Activated B cell treated with CpG ODN at 0.5 μM for 24 hours (primary cell): ENCODE results near the gene RLF. TPM values are rescaled to one million over a fixed set of nuclear protein-coding genes. Genes with fewer than 3 reads are reported as not detected.

Experiments used
- ATAC-seq: fragments of 200-7000 bp; cut with Tn5 transposase; one replicate; pipeline ENCODE4 v1.10.0; 2021; ENCODE audit warnings: low read depth, mild to moderate bottlenecking, moderate library complexity
- CTCF ChIA-PET: fragments of 350-600 bp; sonication (Branson Sonifier 250); formaldehyde crosslinking; loops from one replicate; lab custom pipeline; 2021; ENCODE audit warnings: antibody characterized with exemption; lab: Charles Lee
- POLR2A ChIA-PET: fragments of 350-600 bp; sonication (Branson Sonifier 250); formaldehyde crosslinking; loops from one replicate; lab custom pipeline; 2021; ENCODE audit warnings: antibody characterized with exemption; lab: Charles Lee
- DNase-seq: peaks from one replicate; pipeline ENCODE4 v3.0.0; 2022
- H3K27ac Mint-ChIP-seq: one replicate; pipeline ENCODE4 v1.8.0; 2020; ENCODE audit warnings: mixed read lengths
- H3K27me3 Mint-ChIP-seq: one replicate; pipeline ENCODE4 v1.8.0; 2021; ENCODE audit warnings: mixed read lengths
- H3K36me3 Mint-ChIP-seq: one replicate; pipeline ENCODE4 v1.8.0; 2021; ENCODE audit warnings: low read depth, mixed read lengths
- H3K4me1 Mint-ChIP-seq: one replicate; pipeline ENCODE4 v1.8.0; 2021; ENCODE audit warnings: mixed read lengths
- H3K4me3 Mint-ChIP-seq: one replicate; pipeline ENCODE4 v1.8.0; 2020; ENCODE audit warnings: mild to moderate bottlenecking, mixed read lengths
- H3K9me3 Mint-ChIP-seq: one replicate; pipeline ENCODE4 v1.8.0; 2020; ENCODE audit warnings: mixed read lengths
- intact Hi-C: fragments of 100-400 bp; cut with micrococcal nuclease; formaldehyde crosslinking; loops from one replicate; pipeline ENCODE4 v1.15.1; 2024
- total RNA-seq: library from RNA; stranded (reverse); gene quantifications from 2 replicates; pipeline ENCODE4 v1.2.3, GENCODE V29; 2022
- TF ChIP-seq, protein P1 (sequence below): fragments of 200-600 bp; IDR thresholded peaks from one replicate; pipeline ENCODE4 v1.8.0; 2022; ENCODE audit warnings: antibody characterized with exemption, mild to moderate bottlenecking

The RLF gene
- total RNA-seq, 1 donor from 2014 or later = 19.2 TPM

GRCh38 chr1:40155135-40155534 lies 6.1 kb upstream of the RLF start:
- Mint-ChIP-seq H3K27ac (no peak overlapping the region), H3K4me1 (peaks cover 27% of the 10 kb centered on the region), H3K36me3 (no peaks in the 10 kb centered on the region), H3K4me3 (no peak overlapping the region), H3K27me3 (no peaks in the 10 kb centered on the region), H3K9me3 (no peaks in the 10 kb centered on the region)
- ChIA-PET POLR2A (interaction anchor here (0.8 kb wide), 1 partner anchor 218 kb away, joined by 3 read pairs; the partner anchor contains the start of gene SMAP2), CTCF (interaction anchor here (0.9 to 8.5 kb wide), 7 partner anchors 28 to 282 kb away, joined by 3 to 151 read pairs (median 3); partner anchors contain the start of genes COL9A2 and SMAP2)
- TF ChIP-seq, protein P1, sequence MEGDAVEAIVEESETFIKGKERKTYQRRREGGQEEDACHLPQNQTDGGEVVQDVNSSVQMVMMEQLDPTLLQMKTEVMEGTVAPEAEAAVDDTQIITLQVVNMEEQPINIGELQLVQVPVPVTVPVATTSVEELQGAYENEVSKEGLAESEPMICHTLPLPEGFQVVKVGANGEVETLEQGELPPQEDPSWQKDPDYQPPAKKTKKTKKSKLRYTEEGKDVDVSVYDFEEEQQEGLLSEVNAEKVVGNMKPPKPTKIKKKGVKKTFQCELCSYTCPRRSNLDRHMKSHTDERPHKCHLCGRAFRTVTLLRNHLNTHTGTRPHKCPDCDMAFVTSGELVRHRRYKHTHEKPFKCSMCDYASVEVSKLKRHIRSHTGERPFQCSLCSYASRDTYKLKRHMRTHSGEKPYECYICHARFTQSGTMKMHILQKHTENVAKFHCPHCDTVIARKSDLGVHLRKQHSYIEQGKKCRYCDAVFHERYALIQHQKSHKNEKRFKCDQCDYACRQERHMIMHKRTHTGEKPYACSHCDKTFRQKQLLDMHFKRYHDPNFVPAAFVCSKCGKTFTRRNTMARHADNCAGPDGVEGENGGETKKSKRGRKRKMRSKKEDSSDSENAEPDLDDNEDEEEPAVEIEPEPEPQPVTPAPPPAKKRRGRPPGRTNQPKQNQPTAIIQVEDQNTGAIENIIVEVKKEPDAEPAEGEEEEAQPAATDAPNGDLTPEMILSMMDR = no peak
- intact Hi-C loops = no loop called here
- no peak for DNase-seq
- ATAC-seq = no peak

GRCh38 chr1:40155910-40156309 lies 5.3 kb upstream of the RLF start:
- ATAC-seq = no peak
- TF ChIP-seq, protein P1 = no peak
- Mint-ChIP-seq H3K4me1 (peaks cover 32% of the 10 kb centered on the region), H3K27me3 (no peaks in the 10 kb centered on the region), H3K36me3 (no peaks in the 10 kb centered on the region), H3K9me3 (no peaks in the 10 kb centered on the region), H3K4me3 (no peak overlapping the region), H3K27ac (no peak overlapping the region)
- ChIA-PET POLR2A (interaction anchor here (0.9 kb wide), 1 partner anchor 225 kb away, joined by 3 read pairs; no protein-coding TSS in a partner anchor), CTCF (interaction anchor here (1.0 to 8.5 kb wide), 3 partner anchors 48 to 281 kb away, joined by 3 to 151 read pairs (median 3); no protein-coding TSS in a partner anchor)
- DNase-seq = no peak
- intact Hi-C loops = no loop called here

DNA sequence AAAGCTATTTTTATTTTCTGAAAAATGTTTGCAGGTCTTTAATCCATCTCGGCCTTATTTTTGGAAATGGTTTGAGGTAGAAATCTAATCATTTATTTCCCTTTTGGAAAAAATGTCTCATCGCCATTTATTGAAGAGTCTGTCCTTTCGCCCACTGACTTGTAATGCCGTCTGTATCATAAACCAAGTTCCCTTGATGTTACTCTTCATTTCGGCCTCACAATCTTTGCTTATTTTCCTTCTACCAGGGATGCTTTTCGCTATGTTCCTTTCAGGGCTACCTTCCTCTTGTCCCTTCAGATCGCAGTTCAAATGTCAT lies 422 bp upstream of the RLF start:
- Mint-ChIP-seq H3K27ac (no peak overlapping the region), H3K36me3 (peaks cover 4% of the 10 kb centered on the region), H3K4me3 (no peak overlapping the region), H3K9me3 (no peaks in the 10 kb centered on the region), H3K4me1 (peaks cover 17% of the 10 kb centered on the region), H3K27me3 (no peaks in the 10 kb centered on the region)
- TF ChIP-seq, protein P1 = no peak
- no peak for ATAC-seq
- CTCF ChIA-PET = interaction anchor here (1.1 to 2.7 kb wide), 3 partner anchors 23 to 244 kb away, joined by 3 to 13 read pairs (median 5); no protein-coding TSS in a partner anchor
- no peak for DNase-seq
- POLR2A ChIA-PET = interaction anchor here (0.5 to 3.0 kb wide), 10 partner anchors 9 to 303 kb away, joined by 3 to 12 read pairs (median 4); partner anchors contain the start of gene SMAP2
- intact Hi-C loops = loop anchor here (1.0 to 5.0 kb wide), 4 partner anchors 7 to 507 kb away; partner anchors contain the start of genes RIMS3 and ZMPSTE24

- ATAC-seq (no peak), DNase-seq (no peak)
- TF ChIP-seq, protein P1 = no peak
- POLR2A ChIA-PET = interaction anchor here (0.6 to 3.0 kb wide), 15 partner anchors 8 to 537 kb away, joined by 3 to 12 read pairs (median 5); partner anchors contain the start of genes SMAP2 and ZMPSTE24
- H3K9me3 Mint-ChIP-seq = no peaks in the 10 kb centered on the region
- H3K4me1 Mint-ChIP-seq = peaks cover 26% of the 10 kb centered on the region
- H3K4me3 Mint-ChIP-seq = no peak overlapping the region
- no peaks in the 10 kb centered on the region for H3K27me3 Mint-ChIP-seq
- CTCF ChIA-PET = interaction anchor here (1.1 to 2.7 kb wide), 5 partner anchors 9 to 243 kb away, joined by 3 to 13 read pairs (median 5); partner anchors contain the start of gene COL9A2
- H3K36me3 Mint-ChIP-seq = peaks cover 4% of the 10 kb centered on the region
- H3K27ac Mint-ChIP-seq = no peak overlapping the region
- intact Hi-C loops = loop anchor here (1.0 to 5.0 kb wide), 4 partner anchors 9 to 505 kb away; partner anchors contain the start of genes RIMS3 and ZMPSTE24
These were observed 756 bp downstream of the RLF start for GRCh38 chr1:40161888-40162397.
